Hepatocyte (in vitro differentiated cells): ENCODE measurements around the gene DLK2. TPM values are rescaled to one million over a fixed set of nuclear protein-coding genes. Genes with fewer than 3 reads are reported as not detected.

Experiments
- DNase-seq: peaks from one replicate; pipeline ENCODE4 v3.0.0-alpha.2; 2016; ENCODE audit warnings: low spot score
- H2AFZ ChIP-seq: fragments of 200-600 bp; sonication (generic); 2 replicates; pipeline ENCODE4 v1.6.0; 2016; ENCODE audit warnings: antibody characterized with exemption, mild to moderate bottlenecking
- H3K27ac ChIP-seq: fragments of 200-600 bp; sonication (generic); 2 replicates; pipeline ENCODE4 v1.5.1; 2016; ENCODE audit warnings: mild to moderate bottlenecking
- H3K27me3 ChIP-seq: fragments of 200-600 bp; sonication (generic); 2 replicates; pipeline ENCODE4 v1.6.1; 2016
- H3K36me3 ChIP-seq: fragments of 200-600 bp; sonication (generic); replicated peaks from 2 replicates; pipeline ENCODE4 v1.5.1; 2016; ENCODE audit warnings: low read depth; ENCODE audit not compliant: insufficient read depth
- H3K4me1 ChIP-seq: fragments of 200-600 bp; sonication (generic); 2 replicates; pipeline ENCODE4 v1.5.1; 2016; ENCODE audit warnings: mild to moderate bottlenecking, moderate library complexity; ENCODE audit not compliant: insufficient read depth
- H3K4me2 ChIP-seq: fragments of 200-600 bp; sonication (generic); 2 replicates; pipeline ENCODE4 v1.6.0; 2016
- H3K4me3 ChIP-seq: fragments of 200-600 bp; sonication (generic); 2 replicates; pipeline ENCODE4 v1.5.1; 2016; ENCODE audit warnings: mild to moderate bottlenecking
- H3K79me2 ChIP-seq: fragments of 200-600 bp; sonication (generic); 2 replicates; pipeline ENCODE4 v1.6.0; 2017; ENCODE audit warnings: mild to moderate bottlenecking
- H3K9me2 ChIP-seq: fragments of 200-600 bp; sonication (generic); replicated peaks from 2 replicates; pipeline ENCODE4 v1.6.0; 2017; ENCODE audit warnings: mild to moderate bottlenecking; ENCODE audit not compliant: insufficient read depth
- H3K9me3 ChIP-seq: fragments of 200-600 bp; sonication (generic); 2 replicates; pipeline ENCODE4 v1.5.1; 2016; ENCODE audit warnings: low read depth, mild to moderate bottlenecking
- H4K20me1 ChIP-seq: fragments of 200-600 bp; sonication (generic); 2 replicates; pipeline ENCODE4 v1.6.0; 2016; ENCODE audit warnings: mild to moderate bottlenecking; ENCODE audit not compliant: insufficient read depth, poor library complexity, severe bottlenecking
- CTCF ChIP-seq: fragments of 200-600 bp; sonication (generic); IDR thresholded peaks from 2 replicates; pipeline ENCODE4 v1.5.1; 2016; ENCODE audit warnings: antibody characterized with exemption, mild to moderate bottlenecking; ENCODE audit not compliant: poor library complexity
- EZH2 ChIP-seq: fragments of 200-600 bp; sonication (generic); IDR thresholded peaks from 2 replicates; pipeline ENCODE4 v1.6.1; 2016; ENCODE audit warnings: antibody characterized with exemption, mild to moderate bottlenecking, borderline replicate concordance
- EZH2phosphoT487 ChIP-seq: fragments of 200-600 bp; sonication (generic); IDR thresholded peaks from one replicate; pipeline ENCODE4 v1.6.1; 2018; ENCODE audit warnings: antibody characterized with exemption, mild to moderate bottlenecking, low read depth, moderate library complexity; ENCODE audit not compliant: unreplicated experiment, severe bottlenecking
- WGBS: methylation state at CpG from one replicate; pipeline ENCODE4 v1.1.6; 2016; ENCODE audit warnings: low lambda C conversion rate; ENCODE audit errors: missing lambda C conversion rate; 5-methylcytosine and 5-hydroxymethylcytosine counted together
- polyA plus RNA-seq: library from polyadenylated mRNA; unstranded; fragments of >200 nt; fragmentation: Nextera tagmentation; extraction: Ambion mirVana; gene quantifications from 2 replicates; pipeline ENCODE4 v1.2.1, GENCODE V29; 2016
- total RNA-seq: library from RNA; depleted of rRNA; stranded (reverse); fragments of >200 nt; gene quantifications from 2 replicates; pipeline ENCODE4 v1.2.3, GENCODE V29; 2014

Gene DLK2
- total and polyA plus RNA-seq, 2 experiments from 2014 or later = 0.33 to 1.8 TPM

DNA sequence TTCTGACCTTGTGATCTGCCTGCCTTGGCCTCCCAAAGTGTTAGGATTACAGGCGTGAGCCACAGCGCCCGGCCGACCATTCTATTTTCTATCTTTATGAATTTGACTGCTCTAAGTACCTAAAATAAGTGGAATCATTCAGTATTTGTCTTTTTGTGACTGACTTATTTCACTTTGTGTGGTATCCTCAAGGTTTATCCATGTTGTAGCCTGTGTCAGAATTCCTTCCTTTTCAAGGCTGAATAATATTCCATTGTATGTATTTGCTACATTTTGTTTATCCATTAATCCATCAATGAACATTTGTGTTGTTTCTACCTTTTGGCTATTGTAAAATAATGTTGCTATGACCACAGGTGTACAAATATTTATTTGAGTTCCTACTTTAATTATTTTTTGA, 17.2 kb upstream of the DLK2 start:
- H3K4me2 ChIP-seq = no peak overlapping the region
- no peak overlapping the region for H2AFZ ChIP-seq
- H3K36me3 ChIP-seq = no peaks in the 10 kb centered on the region
- H3K9me2 ChIP-seq = no peaks in the 10 kb centered on the region
- H3K79me2 ChIP-seq = no peaks in the 10 kb centered on the region
- TF ChIP-seq EZH2 (no peak), EZH2phosphoT487 (no peak), CTCF (no peak)
- no peaks in the 10 kb centered on the region for H3K4me1 ChIP-seq
- no peaks in the 10 kb centered on the region for H3K27me3 ChIP-seq
- no peak overlapping the region for H3K27ac ChIP-seq
- 94% methylated on average over 4 of the region's 4 CpGs for WGBS
- H4K20me1 ChIP-seq = no peaks in the 10 kb centered on the region
- H3K4me3 ChIP-seq = no peak overlapping the region
- no peaks in the 10 kb centered on the region for H3K9me3 ChIP-seq
- DNase-seq = no peak

DNA sequence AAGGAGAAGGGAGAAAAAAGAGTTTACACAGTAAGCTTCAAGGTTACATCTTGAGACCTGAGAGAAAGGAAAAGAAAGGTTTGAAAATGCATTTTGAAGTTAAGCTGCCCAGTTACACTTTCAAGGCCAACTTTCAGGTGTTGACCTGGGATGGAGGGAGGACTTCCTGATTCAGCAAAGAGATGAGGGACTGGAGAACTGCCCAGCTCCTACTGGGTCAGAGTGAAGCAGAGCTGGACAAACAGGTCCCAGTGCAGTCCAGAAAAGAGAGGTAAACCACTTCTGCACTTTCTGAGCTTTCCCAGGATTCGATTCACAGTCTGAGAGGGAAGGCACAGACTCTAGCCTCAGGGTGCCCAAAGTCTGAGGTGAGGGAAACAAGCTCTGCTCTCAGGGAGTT, 16.1 kb upstream of the DLK2 start:
- Histone ChIP-seq H3K4me1 (no peaks in the 10 kb centered on the region), H3K9me3 (no peaks in the 10 kb centered on the region), H3K4me3 (no peak overlapping the region), H3K27ac (no peak overlapping the region), H3K79me2 (no peaks in the 10 kb centered on the region), H3K36me3 (no peaks in the 10 kb centered on the region), H4K20me1 (no peaks in the 10 kb centered on the region), H3K4me2 (no peak overlapping the region), H3K9me2 (no peaks in the 10 kb centered on the region), H2AFZ (no peak overlapping the region), H3K27me3 (no peaks in the 10 kb centered on the region)
- no peak for DNase-seq
- no peak for TF ChIP-seq EZH2
- no peak for TF ChIP-seq CTCF
- 83% methylated on average over 1 of the region's 1 CpG for WGBS

DNA sequence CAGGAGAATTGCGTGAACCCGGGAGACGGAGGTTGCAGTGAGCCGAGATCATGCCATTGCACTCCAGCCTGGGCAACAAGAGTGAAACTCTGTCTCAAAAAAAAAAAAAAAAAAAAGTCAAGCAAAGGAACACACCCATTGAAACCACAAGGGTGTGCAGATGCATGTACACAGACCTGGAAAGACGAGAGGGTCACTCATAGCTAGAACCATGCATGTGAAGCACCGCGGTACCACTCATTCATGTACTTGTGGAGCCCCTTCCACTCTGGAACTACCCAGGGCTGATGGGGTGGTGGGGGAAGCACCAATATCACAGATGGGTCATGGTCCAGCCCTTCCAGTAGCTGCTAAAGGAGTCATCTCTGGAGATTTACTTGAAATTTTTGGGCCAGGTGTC, 14.6 kb upstream of the DLK2 start:
- Histone ChIP-seq H3K36me3 (no peaks in the 10 kb centered on the region), H3K4me1 (no peaks in the 10 kb centered on the region), H2AFZ (no peak overlapping the region), H3K4me3 (no peak overlapping the region), H3K9me2 (no peaks in the 10 kb centered on the region), H3K4me2 (no peak overlapping the region), H4K20me1 (no peaks in the 10 kb centered on the region), H3K79me2 (no peaks in the 10 kb centered on the region), H3K27ac (no peak overlapping the region), H3K9me3 (no peaks in the 10 kb centered on the region), H3K27me3 (no peaks in the 10 kb centered on the region)
- 93% methylated on average over 7 of the region's 7 CpGs for WGBS
- no peak for DNase-seq
- TF ChIP-seq EZH2phosphoT487 (no peak), EZH2 (no peak), CTCF (no peak)
